ENCODE results near the gene KHDRBS1.

The KHDRBS1 gene

DNA sequence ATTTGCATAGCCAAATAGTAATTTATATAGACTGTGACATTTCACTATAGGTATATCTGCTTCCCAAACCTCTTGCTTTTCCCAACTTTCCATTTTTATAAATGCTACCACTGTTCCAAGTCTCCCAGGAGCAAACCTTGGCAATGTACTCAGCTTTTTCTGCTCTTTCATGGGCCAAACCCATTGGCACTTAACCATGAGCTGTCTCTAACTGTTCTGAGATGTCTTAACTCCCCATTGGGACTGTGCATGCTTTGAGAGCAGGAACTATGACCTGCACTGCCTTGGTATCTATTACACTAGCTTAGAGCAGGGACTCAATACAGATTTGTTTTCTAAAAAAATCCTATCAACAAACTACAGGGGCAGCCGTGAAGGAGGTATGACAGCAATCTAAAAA, 22.5 kb upstream of the KHDRBS1 start:
- no peak for TF ChIP-seq YY1 (IDR thresholded peaks at IDR 0.05; ENCODE audit: low read depth)
- TF ChIP-seq, protein P1, sequence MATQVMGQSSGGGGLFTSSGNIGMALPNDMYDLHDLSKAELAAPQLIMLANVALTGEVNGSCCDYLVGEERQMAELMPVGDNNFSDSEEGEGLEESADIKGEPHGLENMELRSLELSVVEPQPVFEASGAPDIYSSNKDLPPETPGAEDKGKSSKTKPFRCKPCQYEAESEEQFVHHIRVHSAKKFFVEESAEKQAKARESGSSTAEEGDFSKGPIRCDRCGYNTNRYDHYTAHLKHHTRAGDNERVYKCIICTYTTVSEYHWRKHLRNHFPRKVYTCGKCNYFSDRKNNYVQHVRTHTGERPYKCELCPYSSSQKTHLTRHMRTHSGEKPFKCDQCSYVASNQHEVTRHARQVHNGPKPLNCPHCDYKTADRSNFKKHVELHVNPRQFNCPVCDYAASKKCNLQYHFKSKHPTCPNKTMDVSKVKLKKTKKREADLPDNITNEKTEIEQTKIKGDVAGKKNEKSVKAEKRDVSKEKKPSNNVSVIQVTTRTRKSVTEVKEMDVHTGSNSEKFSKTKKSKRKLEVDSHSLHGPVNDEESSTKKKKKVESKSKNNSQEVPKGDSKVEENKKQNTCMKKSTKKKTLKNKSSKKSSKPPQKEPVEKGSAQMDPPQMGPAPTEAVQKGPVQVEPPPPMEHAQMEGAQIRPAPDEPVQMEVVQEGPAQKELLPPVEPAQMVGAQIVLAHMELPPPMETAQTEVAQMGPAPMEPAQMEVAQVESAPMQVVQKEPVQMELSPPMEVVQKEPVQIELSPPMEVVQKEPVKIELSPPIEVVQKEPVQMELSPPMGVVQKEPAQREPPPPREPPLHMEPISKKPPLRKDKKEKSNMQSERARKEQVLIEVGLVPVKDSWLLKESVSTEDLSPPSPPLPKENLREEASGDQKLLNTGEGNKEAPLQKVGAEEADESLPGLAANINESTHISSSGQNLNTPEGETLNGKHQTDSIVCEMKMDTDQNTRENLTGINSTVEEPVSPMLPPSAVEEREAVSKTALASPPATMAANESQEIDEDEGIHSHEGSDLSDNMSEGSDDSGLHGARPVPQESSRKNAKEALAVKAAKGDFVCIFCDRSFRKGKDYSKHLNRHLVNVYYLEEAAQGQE (IDR thresholded peaks at IDR 0.05; ENCODE audit: low read depth), result no peak
- TF ChIP-seq TEAD4 (IDR thresholded peaks at IDR 0.05), result no peak
- no peak for TF ChIP-seq TCF12 (IDR thresholded peaks at IDR 0.05; ENCODE audit: low read depth)
- TF ChIP-seq CREB1 (IDR thresholded peaks at IDR 0.05; ENCODE audit: low read depth), result no peak
- TF ChIP-seq FOXM1 (IDR thresholded peaks at IDR 0.05; ENCODE audit: borderline replicate concordance, low read depth), result no peak
- no peak for TF ChIP-seq EGR1 (IDR thresholded peaks at IDR 0.05)
- no peak for TF ChIP-seq ZBTB7A (IDR thresholded peaks at IDR 0.05; ENCODE audit: low read depth)

DNA sequence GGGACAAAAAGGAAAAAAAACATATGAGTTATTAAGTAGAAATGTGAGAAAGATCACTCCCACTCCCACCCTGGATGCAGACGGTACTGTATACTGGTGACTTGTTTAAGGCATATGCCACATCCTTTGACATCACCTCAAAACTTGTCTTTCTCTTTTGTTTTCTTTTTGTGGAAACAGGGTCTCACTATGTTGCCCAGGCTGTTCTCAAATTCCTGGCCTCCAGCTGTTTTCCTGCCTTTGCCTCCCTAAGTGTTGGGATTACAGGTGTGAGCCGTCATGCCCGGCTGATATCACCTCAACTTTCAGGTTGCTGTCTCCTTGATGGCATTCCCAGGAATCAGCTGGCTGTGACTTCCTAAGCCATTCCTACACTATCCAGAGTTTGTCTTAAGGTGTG, 18.4 kb upstream of the KHDRBS1 start:
- TF ChIP-seq YY1 (IDR thresholded peaks at IDR 0.05; ENCODE audit: low read depth), result no peak
- peak; percentile 57; the same call in 1 of the 2 replicates for TF ChIP-seq TEAD4 (IDR thresholded peaks at IDR 0.05)
- no peak for TF ChIP-seq TCF12 (IDR thresholded peaks at IDR 0.05; ENCODE audit: low read depth)

GRCh38 chr1:32001863-32002262, 11.8 kb upstream of the KHDRBS1 start:
- TF ChIP-seq, protein P2, sequence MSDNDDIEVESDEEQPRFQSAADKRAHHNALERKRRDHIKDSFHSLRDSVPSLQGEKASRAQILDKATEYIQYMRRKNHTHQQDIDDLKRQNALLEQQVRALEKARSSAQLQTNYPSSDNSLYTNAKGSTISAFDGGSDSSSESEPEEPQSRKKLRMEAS (IDR thresholded peaks at IDR 0.05), result no peak
- no peak for TF ChIP-seq EGR1 (IDR thresholded peaks at IDR 0.05)
- no peak for TF ChIP-seq TAF1 (IDR thresholded peaks at IDR 0.05; ENCODE audit: low read depth)
- TF ChIP-seq, protein P1 (IDR thresholded peaks at IDR 0.05; ENCODE audit: low read depth), result no peak
- no peak for TF ChIP-seq ZBTB7A (IDR thresholded peaks at IDR 0.05; ENCODE audit: low read depth)
- no peak for TF ChIP-seq EP300 (IDR thresholded peaks at IDR 0.05; ENCODE audit: borderline replicate concordance)
- no peak for TF ChIP-seq YY1 (IDR thresholded peaks at IDR 0.05; ENCODE audit: low read depth)
- TF ChIP-seq TCF12 (IDR thresholded peaks at IDR 0.05; ENCODE audit: low read depth), result no peak
- TF ChIP-seq NFIC (IDR thresholded peaks at IDR 0.05), result no peak
- TF ChIP-seq FOXM1 (IDR thresholded peaks at IDR 0.05; ENCODE audit: borderline replicate concordance, low read depth), result no peak
- TF ChIP-seq CEBPB (IDR thresholded peaks at IDR 0.05), result no peak
- TF ChIP-seq TEAD4 (IDR thresholded peaks at IDR 0.05), result no peak
- TF ChIP-seq RAD21 (IDR thresholded peaks at IDR 0.05; ENCODE audit: low read depth), result no peak
- no peak for TF ChIP-seq CREB1 (IDR thresholded peaks at IDR 0.05; ENCODE audit: low read depth)

DNA sequence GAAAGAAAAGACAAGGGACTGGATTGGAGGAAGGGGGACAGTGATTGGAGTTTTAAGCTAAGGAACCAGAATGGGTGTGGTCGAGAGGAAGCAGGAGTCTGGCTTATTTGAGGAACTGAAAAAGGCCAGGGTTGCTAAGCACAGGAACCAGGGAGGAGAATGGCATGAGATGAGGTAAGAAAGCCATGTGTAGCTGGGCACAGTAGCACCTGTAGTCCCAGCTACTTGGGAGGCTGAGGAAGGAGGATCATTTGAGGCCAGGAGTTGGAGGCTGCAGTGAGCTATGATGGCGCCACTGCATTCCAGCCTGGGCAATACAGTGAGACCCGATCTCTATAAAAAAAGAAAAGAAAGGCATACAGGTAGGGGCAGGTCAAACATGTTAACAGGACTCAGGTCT, 8.1 kb upstream of the KHDRBS1 start:
- TF ChIP-seq EP300 (IDR thresholded peaks at IDR 0.05; ENCODE audit: borderline replicate concordance) (no peak), NFIC (IDR thresholded peaks at IDR 0.05) (no peak), FOXM1 (IDR thresholded peaks at IDR 0.05; ENCODE audit: borderline replicate concordance, low read depth) (no peak), TEAD4 (IDR thresholded peaks at IDR 0.05) (no peak), CREB1 (IDR thresholded peaks at IDR 0.05; ENCODE audit: low read depth) (no peak), TCF12 (IDR thresholded peaks at IDR 0.05; ENCODE audit: low read depth) (no peak), YY1 (IDR thresholded peaks at IDR 0.05; ENCODE audit: low read depth) (no peak), CEBPB (IDR thresholded peaks at IDR 0.05) (no peak), TAF1 (IDR thresholded peaks at IDR 0.05; ENCODE audit: low read depth) (no peak), RAD21 (IDR thresholded peaks at IDR 0.05; ENCODE audit: low read depth) (no peak), EGR1 (IDR thresholded peaks at IDR 0.05) (no peak), ZBTB7A (IDR thresholded peaks at IDR 0.05; ENCODE audit: low read depth) (no peak)
- TF ChIP-seq, protein P2 (IDR thresholded peaks at IDR 0.05), result no peak
- TF ChIP-seq, protein P1 (IDR thresholded peaks at IDR 0.05; ENCODE audit: low read depth), result no peak
- TF ChIP-seq, protein P3, sequence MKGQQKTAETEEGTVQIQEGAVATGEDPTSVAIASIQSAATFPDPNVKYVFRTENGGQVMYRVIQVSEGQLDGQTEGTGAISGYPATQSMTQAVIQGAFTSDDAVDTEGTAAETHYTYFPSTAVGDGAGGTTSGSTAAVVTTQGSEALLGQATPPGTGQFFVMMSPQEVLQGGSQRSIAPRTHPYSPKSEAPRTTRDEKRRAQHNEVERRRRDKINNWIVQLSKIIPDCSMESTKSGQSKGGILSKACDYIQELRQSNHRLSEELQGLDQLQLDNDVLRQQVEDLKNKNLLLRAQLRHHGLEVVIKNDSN (IDR thresholded peaks at IDR 0.05), result no peak

DNA sequence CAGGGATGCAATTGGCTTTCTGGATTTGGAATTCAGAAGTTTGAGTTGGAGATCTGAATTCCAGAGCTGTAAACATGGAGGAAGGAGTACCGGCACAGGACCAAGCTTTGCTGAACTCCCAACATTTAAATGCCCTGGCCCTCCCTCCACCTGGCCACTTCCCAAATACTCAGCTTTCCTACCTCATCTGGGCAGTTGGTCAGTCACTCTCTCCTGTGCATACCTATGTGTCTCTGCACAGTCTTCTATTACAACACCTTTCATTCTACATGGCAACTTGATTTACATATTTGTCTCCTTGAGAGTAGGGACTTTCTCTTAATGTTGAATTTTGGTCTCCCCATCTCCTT, 6.1 kb upstream of the KHDRBS1 start:
- TF ChIP-seq NFIC (IDR thresholded peaks at IDR 0.05) (no peak), TCF12 (IDR thresholded peaks at IDR 0.05; ENCODE audit: low read depth) (no peak), ZBTB7A (IDR thresholded peaks at IDR 0.05; ENCODE audit: low read depth) (no peak), TAF1 (IDR thresholded peaks at IDR 0.05; ENCODE audit: low read depth) (no peak)
- TF ChIP-seq, protein P1 (IDR thresholded peaks at IDR 0.05; ENCODE audit: low read depth), result no peak
- TF ChIP-seq, protein P2 (IDR thresholded peaks at IDR 0.05), result no peak
